Karpas-422 (cell line): ENCODE data around the gene CHAD. TPM values are rescaled to one million over a fixed set of nuclear protein-coding genes. Genes with fewer than 3 reads are reported as not detected.

Experiments
- DNase-seq: peaks from one replicate; pipeline ENCODE4 v3.0.0-alpha.2; 2015
- H2AFZ ChIP-seq: fragments of 200-600 bp; sonication (generic); 2 replicates; pipeline ENCODE4 v1.6.1; 2014; ENCODE audit warnings: antibody characterized with exemption, low read length, mixed read lengths
- H3K27ac ChIP-seq: fragments of 200-600 bp; sonication (generic); 2 replicates; pipeline ENCODE4 v1.5.1; 2014; ENCODE audit warnings: mild to moderate bottlenecking, low read length, moderate library complexity
- H3K27me3 ChIP-seq: fragments of 200-600 bp; sonication (generic); 2 replicates; pipeline ENCODE4 v1.6.1; 2014; ENCODE audit warnings: low read length, mixed read lengths
- H3K36me3 ChIP-seq: fragments of 200-600 bp; sonication (generic); 2 replicates; pipeline ENCODE4 v1.6.1; 2014; ENCODE audit warnings: low read length, mixed read lengths; ENCODE audit not compliant: insufficient read depth
- H3K4me1 ChIP-seq: fragments of 200-600 bp; sonication (generic); 2 replicates; pipeline ENCODE4 v1.6.1; 2014; ENCODE audit warnings: mild to moderate bottlenecking, low read length, mixed read lengths
- H3K4me2 ChIP-seq: fragments of 200-600 bp; sonication (generic); 2 replicates; pipeline ENCODE4 v1.6.1; 2014; ENCODE audit warnings: low read length, low read depth, mild to moderate bottlenecking; ENCODE audit not compliant: poor library complexity, severe bottlenecking
- H3K4me3 ChIP-seq: fragments of 200-600 bp; sonication (generic); 2 replicates; pipeline ENCODE4 v1.5.1; 2014; ENCODE audit warnings: mild to moderate bottlenecking, antibody characterized with exemption, low read length, mixed read lengths
- H3K79me2 ChIP-seq: fragments of 200-600 bp; sonication (generic); 2 replicates; pipeline ENCODE4 v1.6.1; 2014; ENCODE audit warnings: mild to moderate bottlenecking, low read length, mixed read lengths
- H3K9ac ChIP-seq: fragments of 200-600 bp; sonication (generic); 2 replicates; pipeline ENCODE4 v1.6.0; 2014; ENCODE audit warnings: low read length
- H3K9me2 ChIP-seq: fragments of 200-600 bp; sonication (generic), shearing (Covaris generic); replicated peaks from 2 replicates; pipeline ENCODE4 v1.6.0; 2014; ENCODE audit warnings: mild to moderate bottlenecking, low read length, moderate library complexity; ENCODE audit not compliant: insufficient read depth
- H3K9me3 ChIP-seq: fragments of 300-700, 200-600 bp; sonication (generic); 2 replicates; pipeline ENCODE4 v1.6.1; 2014; ENCODE audit warnings: low read length, mixed read lengths
- H4K20me1 ChIP-seq: fragments of 200-600 bp; sonication (generic); 2 replicates; pipeline ENCODE4 v1.6.1; 2014; ENCODE audit warnings: mild to moderate bottlenecking, antibody characterized with exemption, low read length, low read depth; ENCODE audit not compliant: insufficient read depth
- total RNA-seq: library from RNA; depleted of rRNA; stranded (reverse); fragments of >200 nt; shearing (Covaris generic); gene quantifications from 2 replicates; pipeline ENCODE4 v1.2.3, GENCODE V29; 2014; ENCODE audit warnings: low replicate concordance

The CHAD gene
- total RNA-seq, 1 experiment from 2014 or later, result not detected

DNA sequence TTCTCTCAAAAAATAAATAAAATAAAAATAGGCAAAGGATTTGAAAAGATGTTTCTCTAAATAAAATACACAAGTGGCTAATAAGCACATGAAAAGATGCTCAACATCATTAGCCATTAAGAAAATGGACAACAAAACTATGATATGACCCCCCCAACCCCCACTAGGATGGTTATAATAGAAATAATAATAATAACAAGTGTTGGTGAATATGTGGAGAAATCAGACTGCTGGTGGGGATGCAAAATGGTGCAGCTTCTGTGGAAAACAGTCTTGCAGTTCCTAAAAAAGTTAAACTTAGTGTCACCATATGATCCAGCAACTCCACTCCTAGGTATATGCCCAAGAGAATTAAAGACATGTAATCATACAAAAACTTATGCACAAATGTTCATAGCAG, 30.6 kb upstream of the CHAD start:
- Histone ChIP-seq H2AFZ (no peak overlapping the region), H3K9ac (no peak overlapping the region), H3K9me3 (no peaks in the 10 kb centered on the region), H3K4me1 (peaks cover 7% of the 10 kb centered on the region), H3K79me2 (no peaks in the 10 kb centered on the region), H4K20me1 (no peaks in the 10 kb centered on the region), H3K9me2 (no peaks in the 10 kb centered on the region), H3K27me3 (no peaks in the 10 kb centered on the region), H3K4me2 (no peak overlapping the region), H3K36me3 (no peaks in the 10 kb centered on the region), H3K4me3 (no peak overlapping the region), H3K27ac (no peak overlapping the region)
- DNase-seq, result no peak

DNA sequence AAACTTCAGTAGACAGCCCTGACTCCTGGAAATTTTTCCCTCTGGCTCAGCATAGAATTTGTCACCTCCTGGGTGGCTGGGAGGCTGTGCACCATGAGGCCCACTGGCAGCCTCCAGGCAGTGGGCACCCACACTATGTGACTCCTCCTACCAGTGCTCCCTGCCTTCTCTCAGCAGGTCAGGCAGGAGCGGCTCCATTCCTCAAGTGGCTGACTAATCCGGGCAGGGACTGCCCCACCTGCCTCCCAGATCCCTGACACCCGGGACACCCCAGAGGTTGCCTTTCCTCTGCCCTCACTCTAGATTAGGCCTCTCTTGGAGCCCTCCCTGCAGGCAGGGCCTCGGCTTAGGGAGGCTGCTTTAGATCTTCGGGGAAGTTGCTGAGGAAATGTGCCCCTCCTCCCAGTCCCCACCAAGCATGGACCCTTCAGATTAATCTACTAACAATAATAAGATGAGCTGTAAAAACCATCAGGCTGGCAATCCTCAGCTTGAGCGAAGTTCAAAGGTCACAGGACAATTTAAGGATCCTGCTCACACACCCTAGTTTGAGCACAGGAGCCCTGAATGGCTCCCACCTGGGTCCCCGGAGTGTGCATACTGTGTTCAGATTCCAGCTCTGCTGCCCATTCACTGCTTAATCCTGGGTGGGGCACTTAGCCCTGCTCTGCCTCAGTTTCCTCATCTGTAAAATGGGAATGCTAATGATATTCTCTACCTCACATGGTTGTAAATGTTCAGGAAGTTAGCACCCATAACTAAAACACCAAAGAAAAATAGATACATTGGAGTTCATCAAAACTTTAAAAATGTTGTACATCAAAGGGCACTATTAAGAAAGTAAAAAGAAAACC, 29.6 kb upstream of the CHAD start:
- no peak overlapping the region for H3K9ac ChIP-seq
- peaks cover 7% of the 10 kb centered on the region for H3K4me1 ChIP-seq
- H3K4me3 ChIP-seq, result no peak overlapping the region
- H3K79me2 ChIP-seq, result no peaks in the 10 kb centered on the region
- no peaks in the 10 kb centered on the region for H3K9me2 ChIP-seq
- no peaks in the 10 kb centered on the region for H4K20me1 ChIP-seq
- no peak overlapping the region for H3K4me2 ChIP-seq
- H3K9me3 ChIP-seq, result no peaks in the 10 kb centered on the region
- no peak for DNase-seq
- no peak overlapping the region for H2AFZ ChIP-seq
- no peaks in the 10 kb centered on the region for H3K36me3 ChIP-seq
- H3K27ac ChIP-seq, result no peak overlapping the region
- H3K27me3 ChIP-seq, result no peaks in the 10 kb centered on the region

DNA sequence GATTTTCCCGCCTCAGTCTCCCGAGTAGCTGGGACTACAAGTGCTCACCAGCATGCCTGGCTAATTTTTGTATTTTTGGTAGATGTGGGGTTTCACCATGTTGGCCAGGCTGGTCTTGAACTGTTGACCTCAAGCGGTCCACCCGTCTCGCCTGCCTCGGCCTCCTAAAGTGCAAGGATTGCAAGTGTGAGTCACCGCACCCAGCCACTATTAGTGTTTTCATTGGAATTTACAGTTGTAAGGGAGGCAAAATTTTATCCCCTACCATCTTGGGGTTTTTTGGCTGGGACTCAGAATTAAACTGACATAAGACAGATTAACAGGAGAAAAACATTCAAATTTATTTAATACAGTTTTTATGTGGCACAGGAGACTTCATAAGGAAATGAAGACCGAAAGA, 27.2 kb upstream of the CHAD start:
- no peak for DNase-seq
- no peaks in the 10 kb centered on the region for H3K27me3 ChIP-seq
- H3K79me2 ChIP-seq, result no peaks in the 10 kb centered on the region
- peaks cover 21% of the 10 kb centered on the region for H3K4me1 ChIP-seq
- H3K4me2 ChIP-seq, result no peak overlapping the region
- H3K9me3 ChIP-seq, result no peaks in the 10 kb centered on the region
- no peaks in the 10 kb centered on the region for H3K36me3 ChIP-seq
- no peak overlapping the region for H2AFZ ChIP-seq
- H3K9me2 ChIP-seq, result no peaks in the 10 kb centered on the region
- H4K20me1 ChIP-seq, result no peaks in the 10 kb centered on the region
- no peak overlapping the region for H3K27ac ChIP-seq
- no peak overlapping the region for H3K9ac ChIP-seq
- H3K4me3 ChIP-seq, result no peak overlapping the region

DNA sequence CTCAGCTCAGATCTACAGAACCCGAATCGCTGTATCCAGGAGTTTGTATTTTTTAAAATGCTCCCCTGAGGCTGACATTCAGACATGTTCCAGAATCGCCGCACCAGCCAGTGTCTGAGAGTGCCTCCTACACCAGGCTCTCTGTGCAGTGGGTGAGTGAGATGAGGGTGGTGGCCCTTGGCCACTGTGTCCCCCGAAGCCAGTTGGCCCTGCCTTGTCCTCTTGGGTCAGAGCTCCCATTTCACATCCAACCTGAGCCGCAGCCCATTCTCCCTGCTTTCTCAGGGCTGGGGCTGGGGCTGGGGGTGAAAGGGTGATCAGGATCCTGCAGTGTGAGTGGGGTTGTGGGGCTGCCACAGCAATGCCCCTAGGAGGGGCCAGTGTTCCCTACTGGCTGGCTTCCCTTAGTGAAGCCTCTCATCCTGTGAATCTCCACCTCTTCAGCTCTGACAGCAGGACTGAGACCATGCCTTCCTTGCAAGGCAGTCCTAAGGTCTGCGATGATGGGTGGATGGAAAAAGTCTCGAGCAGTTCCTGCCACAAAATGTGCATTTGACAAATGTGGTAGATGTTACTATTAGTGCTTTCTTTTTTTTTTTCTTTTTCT, 26.6 kb upstream of the CHAD start:
- Histone ChIP-seq H3K9me3 (no peaks in the 10 kb centered on the region), H3K9me2 (no peaks in the 10 kb centered on the region), H2AFZ (no peak overlapping the region), H3K36me3 (no peaks in the 10 kb centered on the region), H3K27me3 (no peaks in the 10 kb centered on the region), H3K79me2 (no peaks in the 10 kb centered on the region), H3K27ac (no peak overlapping the region), H3K9ac (no peak overlapping the region), H3K4me1 (peaks cover 21% of the 10 kb centered on the region), H3K4me3 (no peak overlapping the region), H3K4me2 (no peak overlapping the region), H4K20me1 (no peaks in the 10 kb centered on the region)
- DNase-seq, result no peak

DNA sequence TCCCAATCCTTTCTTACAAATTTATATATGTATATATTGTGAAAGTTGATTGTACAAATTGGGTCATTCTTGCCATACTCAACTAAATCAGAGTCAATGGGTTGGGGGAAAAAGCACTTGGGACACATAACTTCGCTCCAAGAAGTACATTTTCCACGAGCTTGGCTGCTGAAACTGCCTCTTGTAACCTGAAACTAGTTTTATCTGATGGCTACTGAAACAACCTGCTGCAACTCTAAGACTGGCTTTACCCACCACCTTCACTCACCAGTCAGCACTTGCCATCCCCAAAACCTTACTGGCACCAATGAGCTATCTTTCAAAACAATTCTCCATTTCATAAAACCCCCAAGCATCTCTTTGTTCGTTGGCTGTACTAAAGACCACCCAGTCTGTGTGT, 25.1 kb upstream of the CHAD start:
- no peaks in the 10 kb centered on the region for H4K20me1 ChIP-seq
- no peak overlapping the region for H3K27ac ChIP-seq
- H2AFZ ChIP-seq, result no peak overlapping the region
- H3K27me3 ChIP-seq, result no peaks in the 10 kb centered on the region
- H3K79me2 ChIP-seq, result no peaks in the 10 kb centered on the region
- no peak for DNase-seq
- no peak overlapping the region for H3K9ac ChIP-seq
- H3K4me3 ChIP-seq, result no peak overlapping the region
- no peaks in the 10 kb centered on the region for H3K36me3 ChIP-seq
- no peaks in the 10 kb centered on the region for H3K9me2 ChIP-seq
- no peak overlapping the region for H3K4me2 ChIP-seq
- peaks cover 21% of the 10 kb centered on the region for H3K4me1 ChIP-seq
- no peaks in the 10 kb centered on the region for H3K9me3 ChIP-seq

DNA sequence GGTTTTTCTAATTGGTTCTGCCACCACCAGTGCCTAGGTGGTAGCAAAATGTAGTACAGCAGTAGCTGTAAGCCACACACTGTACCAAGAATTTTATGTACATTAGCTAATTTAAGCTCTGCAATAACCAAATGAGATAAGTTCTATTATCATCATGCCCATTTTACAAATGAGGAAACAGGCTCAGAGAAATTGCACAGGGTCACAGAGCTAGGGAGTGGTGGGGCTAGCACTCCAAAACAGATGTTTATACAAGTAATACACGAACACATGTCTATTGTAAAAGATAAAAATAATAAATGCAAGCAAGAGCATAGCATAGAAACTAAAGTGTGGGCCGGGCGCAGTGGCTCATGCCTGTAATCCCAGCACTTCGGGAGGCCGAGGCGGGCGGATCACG, 23.5 kb upstream of the CHAD start:
- Histone ChIP-seq H3K27me3 (no peaks in the 10 kb centered on the region), H3K36me3 (no peaks in the 10 kb centered on the region), H2AFZ (no peak overlapping the region), H4K20me1 (no peaks in the 10 kb centered on the region), H3K9me2 (no peaks in the 10 kb centered on the region), H3K27ac (no peak overlapping the region), H3K4me3 (no peak overlapping the region), H3K9ac (0 out of 2 replicates have a peak overlapping the region, but pooled peaks have one; percentile 16), H3K4me1 (peaks cover 21% of the 10 kb centered on the region), H3K4me2 (peak overlapping the region; percentile 45), H3K9me3 (no peaks in the 10 kb centered on the region), H3K79me2 (no peaks in the 10 kb centered on the region)
- DNase-seq, result no peak

DNA sequence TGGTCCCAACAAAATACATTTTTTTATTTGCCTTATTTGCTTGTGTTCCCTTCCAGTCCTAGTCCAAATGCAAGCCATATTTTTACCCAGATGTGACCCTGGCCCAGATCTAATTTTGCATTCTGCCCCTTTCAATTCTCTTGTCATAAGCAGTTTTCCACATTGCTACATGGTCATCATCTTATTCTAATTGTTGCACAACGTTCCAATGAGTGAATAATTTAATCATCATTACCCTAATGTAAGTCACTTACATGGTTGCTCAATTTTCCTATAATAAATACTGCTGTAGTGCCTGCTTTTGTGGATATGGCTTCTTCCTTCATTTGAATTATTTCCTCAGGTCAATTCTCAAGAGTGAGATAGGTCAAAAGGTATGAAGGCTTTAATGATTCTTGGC, 22.8 kb upstream of the CHAD start:
- H3K9me3 ChIP-seq, result no peaks in the 10 kb centered on the region
- H3K9me2 ChIP-seq, result no peaks in the 10 kb centered on the region
- peak overlapping the region; percentile 45 for H3K4me2 ChIP-seq
- no peaks in the 10 kb centered on the region for H3K79me2 ChIP-seq
- H3K4me1 ChIP-seq, result peaks cover 21% of the 10 kb centered on the region
- no peaks in the 10 kb centered on the region for H3K27me3 ChIP-seq
- no peak overlapping the region for H3K27ac ChIP-seq
- H3K36me3 ChIP-seq, result no peaks in the 10 kb centered on the region
- H3K9ac ChIP-seq, result no peak overlapping the region
- no peak overlapping the region for H3K4me3 ChIP-seq
- no peaks in the 10 kb centered on the region for H4K20me1 ChIP-seq
- H2AFZ ChIP-seq, result no peak overlapping the region
- no peak for DNase-seq

DNA sequence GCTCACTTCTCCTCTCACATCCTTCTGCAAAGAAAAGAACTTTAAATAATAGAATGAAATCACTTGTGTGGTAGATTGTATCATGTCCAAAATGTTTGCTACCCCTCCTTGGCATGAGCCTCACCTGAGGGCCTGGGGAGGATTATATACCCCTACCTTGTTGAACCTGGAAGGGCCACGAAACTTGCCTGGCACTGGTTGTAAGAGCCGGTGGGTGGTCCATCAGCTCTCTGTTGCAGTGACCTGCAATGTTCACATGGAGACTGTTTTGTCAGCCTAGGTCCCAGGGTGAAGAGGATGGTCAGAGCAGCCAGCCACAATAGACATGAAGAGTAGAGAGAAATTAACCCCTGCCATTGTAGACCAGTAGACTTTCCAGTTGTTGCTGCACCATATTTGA, 20.2 kb upstream of the CHAD start:
- Histone ChIP-seq H3K9me2 (no peaks in the 10 kb centered on the region), H3K36me3 (peaks cover 12% of the 10 kb centered on the region; the same call in 1 of the 2 replicates), H3K27ac (no peak overlapping the region), H3K27me3 (no peaks in the 10 kb centered on the region), H3K9me3 (no peaks in the 10 kb centered on the region), H3K79me2 (no peaks in the 10 kb centered on the region), H2AFZ (no peak overlapping the region), H3K4me3 (no peak overlapping the region), H3K9ac (no peak overlapping the region), H4K20me1 (no peaks in the 10 kb centered on the region), H3K4me2 (no peak overlapping the region), H3K4me1 (peaks cover 14% of the 10 kb centered on the region)
- no peak for DNase-seq
